HepG2 (cell line): ENCODE results near the gene LPIN3. TPM values are rescaled to one million over a fixed set of nuclear protein-coding genes. Genes with fewer than 3 reads are reported as not detected.

ENCODE experiments used
- KDM4B ChIP-seq: sonication (generic); formaldehyde crosslinking; IDR thresholded peaks from 2 replicates; pipeline ENCODE4 v1.4.0; 2020; ENCODE audit warnings: missing genetic modification reagents
- MTA1 ChIP-seq: sonication (generic); formaldehyde crosslinking; IDR thresholded peaks from 2 replicates; pipeline ENCODE4 v1.4.0; 2020; ENCODE audit warnings: missing genetic modification reagents, mild to moderate bottlenecking, borderline replicate concordance
- PPARG ChIP-seq: conservative IDR thresholded peaks from 2 replicates; pipeline ENCODE4 v1.6.1; 2016; ENCODE audit warnings: missing biosample characterization, missing genetic modification reagents
- RAD21 ChIP-seq: fragments of 450-650 bp; formaldehyde crosslinking; IDR thresholded peaks from 2 replicates; pipeline ENCODE4 v1.5.0; 2020; ENCODE audit warnings: mild to moderate bottlenecking
- RFXAP ChIP-seq: sonication (generic); formaldehyde crosslinking; IDR thresholded peaks from 2 replicates; pipeline ENCODE4 v1.4.0; 2020; ENCODE audit warnings: missing genetic modification reagents, borderline replicate concordance
- TCF7L2 ChIP-seq: IDR thresholded peaks from 2 replicates; pipeline ENCODE4 v1.6.1; 2011; ENCODE audit warnings: mild to moderate bottlenecking, low read depth, low read length, moderate library complexity
- ZBTB25 ChIP-seq: IDR thresholded peaks from 2 replicates; pipeline ENCODE4 v1.6.1; 2018; ENCODE audit warnings: missing genetic modification reagents
- ZEB1 ChIP-seq: IDR thresholded peaks from 2 replicates; pipeline ENCODE4 v1.6.1; 2012; ENCODE audit warnings: mild to moderate bottlenecking, low read depth, inconsistent platforms; ENCODE audit not compliant: insufficient replicate concordance
- ZFAT ChIP-seq: sonication (generic); formaldehyde crosslinking; conservative IDR thresholded peaks from 2 replicates; pipeline ENCODE4 v1.8.1; 2023; ENCODE audit warnings: missing genetic modification reagents, inconsistent platforms
- ZMYM2 ChIP-seq: sonication (generic); formaldehyde crosslinking; IDR thresholded peaks from 2 replicates; pipeline ENCODE4 v1.8.0; 2022; ENCODE audit warnings: mild to moderate bottlenecking, missing genetic modification reagents
- ZNF138 ChIP-seq: sonication (generic); formaldehyde crosslinking; IDR thresholded peaks from 2 replicates; pipeline ENCODE4 v1.5.0; 2020; ENCODE audit warnings: mild to moderate bottlenecking, low read depth, missing genetic modification reagents
- ZNF496 ChIP-seq: sonication (generic); formaldehyde crosslinking; IDR thresholded peaks from 2 replicates; pipeline ENCODE4 v1.8.1; 2023; ENCODE audit warnings: mild to moderate bottlenecking, moderate library complexity, missing genetic modification reagents; ENCODE audit not compliant: insufficient replicate concordance
- ZNF644 ChIP-seq: IDR thresholded peaks from 2 replicates; pipeline ENCODE4 v1.6.1; 2016; ENCODE audit warnings: low read depth
- polyA plus RNA-seq, 8 experiments: library from polyadenylated mRNA; depleted of rRNA in 3 of 8; stranded (reverse) in 7 of 8; unstranded in 1 of 8; fragments of >200 nt; fragmentation: Illumina TruSeq in 4 of 8; extraction: Trizol in 4 of 8; gene quantifications; 2 replicates each; pipeline versions ENCODE4 v1.2.1 to v1.2.3, GENCODE V29; 2011 to 2016; ENCODE audit warnings: low read depth in 4 of 8, missing spikeins in 1 of 8, mixed read lengths in 1 of 8; ENCODE audit not compliant: insufficient read depth in 1 of 8
- total RNA-seq, 5 experiments: library from RNA; depleted of rRNA; stranded (reverse); fragments of >200 nt; fragmentation: Illumina TruSeq; extraction: Trizol; gene quantifications; 2 replicates each; pipeline ENCODE4 v1.2.3, GENCODE V29; 2016; ENCODE audit warnings: low read depth in 1 of 5
- TF ChIP-seq, protein P1 (sequence below): sonication (generic); formaldehyde crosslinking; IDR thresholded peaks from 2 replicates; pipeline ENCODE4 v1.8.0; 2022; ENCODE audit warnings: missing genetic modification reagents, low read depth, mild to moderate bottlenecking, borderline replicate concordance
- TF ChIP-seq, protein P2 (sequence below): sonication (generic); formaldehyde crosslinking; IDR thresholded peaks from 2 replicates; pipeline ENCODE4 v1.5.1; 2020; ENCODE audit warnings: missing genetic modification reagents, mild to moderate bottlenecking, borderline replicate concordance
- TF ChIP-seq, protein P3 (sequence below): sonication (generic); formaldehyde crosslinking; IDR thresholded peaks from 2 replicates; pipeline ENCODE4 v1.5.1; 2020; ENCODE audit warnings: missing genetic modification reagents, mild to moderate bottlenecking, borderline replicate concordance
- TF ChIP-seq, protein P4 (sequence below): sonication (generic); formaldehyde crosslinking; IDR thresholded peaks from 2 replicates; pipeline ENCODE4 v1.4.0; 2020; ENCODE audit warnings: missing genetic modification reagents
- TF ChIP-seq, protein P5 (sequence below): sonication (generic); formaldehyde crosslinking; IDR thresholded peaks from 2 replicates; pipeline ENCODE4 v1.4.0; 2020; ENCODE audit warnings: missing genetic modification reagents

LPIN3 gene
- total and polyA plus RNA-seq, 2 of the 13 experiments (the other 11 are each of a cell fraction or from before 2014, with no cell fraction given) = 14.2 to 28.6 TPM

GRCh38 chr20:41340327-41341055, at the start of gene LPIN3 (continued):
- TF ChIP-seq RFXAP (CRISPR knock-in tag) = no peak; the same call in 1 of the 2 replicates
- TF ChIP-seq ZNF138 (CRISPR knock-in tag) = no peak; the same call in 1 of the 2 replicates
- peak; percentile 80 for TF ChIP-seq ZEB1
- TF ChIP-seq MTA1 (CRISPR knock-in tag) = no peak
- 0 out of 2 replicates have a peak, but pooled peaks have one; percentile 43 for TF ChIP-seq ZBTB25
- TF ChIP-seq, protein P1, sequence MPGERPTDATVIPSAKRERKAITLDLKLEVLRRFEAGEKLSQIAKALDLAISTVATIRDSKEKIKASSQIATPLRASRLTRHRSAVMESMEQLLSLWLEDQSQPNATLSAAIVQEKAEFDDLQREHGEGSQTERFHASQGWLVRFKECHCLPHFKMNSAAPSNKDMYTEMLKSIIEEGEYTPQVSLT (CRISPR knock-in tag) = no peak
- TF ChIP-seq, protein P2, sequence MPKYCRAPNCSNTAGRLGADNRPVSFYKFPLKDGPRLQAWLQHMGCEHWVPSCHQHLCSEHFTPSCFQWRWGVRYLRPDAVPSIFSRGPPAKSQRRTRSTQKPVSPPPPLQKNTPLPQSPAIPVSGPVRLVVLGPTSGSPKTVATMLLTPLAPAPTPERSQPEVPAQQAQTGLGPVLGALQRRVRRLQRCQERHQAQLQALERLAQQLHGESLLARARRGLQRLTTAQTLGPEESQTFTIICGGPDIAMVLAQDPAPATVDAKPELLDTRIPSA (CRISPR knock-in tag) = no peak
- TF ChIP-seq PPARG (CRISPR knock-in tag) = peak; percentile 1; the same call in 1 of the 2 replicates
- TF ChIP-seq ZFAT = no peak
- no peak for TF ChIP-seq KDM4B (CRISPR knock-in tag)
- TF ChIP-seq, protein P3, sequence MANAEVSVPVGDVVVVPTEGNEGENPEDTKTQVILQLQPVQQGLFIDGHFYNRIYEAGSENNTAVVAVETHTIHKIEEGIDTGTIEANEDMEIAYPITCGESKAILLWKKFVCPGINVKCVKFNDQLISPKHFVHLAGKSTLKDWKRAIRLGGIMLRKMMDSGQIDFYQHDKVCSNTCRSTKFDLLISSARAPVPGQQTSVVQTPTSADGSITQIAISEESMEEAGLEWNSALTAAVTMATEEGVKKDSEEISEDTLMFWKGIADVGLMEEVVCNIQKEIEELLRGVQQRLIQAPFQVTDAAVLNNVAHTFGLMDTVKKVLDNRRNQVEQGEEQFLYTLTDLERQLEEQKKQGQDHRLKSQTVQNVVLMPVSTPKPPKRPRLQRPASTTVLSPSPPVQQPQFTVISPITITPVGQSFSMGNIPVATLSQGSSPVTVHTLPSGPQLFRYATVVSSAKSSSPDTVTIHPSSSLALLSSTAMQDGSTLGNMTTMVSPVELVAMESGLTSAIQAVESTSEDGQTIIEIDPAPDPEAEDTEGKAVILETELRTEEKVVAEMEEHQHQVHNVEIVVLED (CRISPR knock-in tag) = peak; percentile 44; the same call in 1 of the 2 replicates
- TF ChIP-seq TCF7L2 = no peak
- no peak for TF ChIP-seq ZNF496 (CRISPR knock-in tag)
- TF ChIP-seq, protein P4, sequence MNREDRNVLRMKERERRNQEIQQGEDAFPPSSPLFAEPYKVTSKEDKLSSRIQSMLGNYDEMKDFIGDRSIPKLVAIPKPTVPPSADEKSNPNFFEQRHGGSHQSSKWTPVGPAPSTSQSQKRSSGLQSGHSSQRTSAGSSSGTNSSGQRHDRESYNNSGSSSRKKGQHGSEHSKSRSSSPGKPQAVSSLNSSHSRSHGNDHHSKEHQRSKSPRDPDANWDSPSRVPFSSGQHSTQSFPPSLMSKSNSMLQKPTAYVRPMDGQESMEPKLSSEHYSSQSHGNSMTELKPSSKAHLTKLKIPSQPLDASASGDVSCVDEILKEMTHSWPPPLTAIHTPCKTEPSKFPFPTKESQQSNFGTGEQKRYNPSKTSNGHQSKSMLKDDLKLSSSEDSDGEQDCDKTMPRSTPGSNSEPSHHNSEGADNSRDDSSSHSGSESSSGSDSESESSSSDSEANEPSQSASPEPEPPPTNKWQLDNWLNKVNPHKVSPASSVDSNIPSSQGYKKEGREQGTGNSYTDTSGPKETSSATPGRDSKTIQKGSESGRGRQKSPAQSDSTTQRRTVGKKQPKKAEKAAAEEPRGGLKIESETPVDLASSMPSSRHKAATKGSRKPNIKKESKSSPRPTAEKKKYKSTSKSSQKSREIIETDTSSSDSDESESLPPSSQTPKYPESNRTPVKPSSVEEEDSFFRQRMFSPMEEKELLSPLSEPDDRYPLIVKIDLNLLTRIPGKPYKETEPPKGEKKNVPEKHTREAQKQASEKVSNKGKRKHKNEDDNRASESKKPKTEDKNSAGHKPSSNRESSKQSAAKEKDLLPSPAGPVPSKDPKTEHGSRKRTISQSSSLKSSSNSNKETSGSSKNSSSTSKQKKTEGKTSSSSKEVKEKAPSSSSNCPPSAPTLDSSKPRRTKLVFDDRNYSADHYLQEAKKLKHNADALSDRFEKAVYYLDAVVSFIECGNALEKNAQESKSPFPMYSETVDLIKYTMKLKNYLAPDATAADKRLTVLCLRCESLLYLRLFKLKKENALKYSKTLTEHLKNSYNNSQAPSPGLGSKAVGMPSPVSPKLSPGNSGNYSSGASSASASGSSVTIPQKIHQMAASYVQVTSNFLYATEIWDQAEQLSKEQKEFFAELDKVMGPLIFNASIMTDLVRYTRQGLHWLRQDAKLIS = no peak
- TF ChIP-seq, protein P5, sequence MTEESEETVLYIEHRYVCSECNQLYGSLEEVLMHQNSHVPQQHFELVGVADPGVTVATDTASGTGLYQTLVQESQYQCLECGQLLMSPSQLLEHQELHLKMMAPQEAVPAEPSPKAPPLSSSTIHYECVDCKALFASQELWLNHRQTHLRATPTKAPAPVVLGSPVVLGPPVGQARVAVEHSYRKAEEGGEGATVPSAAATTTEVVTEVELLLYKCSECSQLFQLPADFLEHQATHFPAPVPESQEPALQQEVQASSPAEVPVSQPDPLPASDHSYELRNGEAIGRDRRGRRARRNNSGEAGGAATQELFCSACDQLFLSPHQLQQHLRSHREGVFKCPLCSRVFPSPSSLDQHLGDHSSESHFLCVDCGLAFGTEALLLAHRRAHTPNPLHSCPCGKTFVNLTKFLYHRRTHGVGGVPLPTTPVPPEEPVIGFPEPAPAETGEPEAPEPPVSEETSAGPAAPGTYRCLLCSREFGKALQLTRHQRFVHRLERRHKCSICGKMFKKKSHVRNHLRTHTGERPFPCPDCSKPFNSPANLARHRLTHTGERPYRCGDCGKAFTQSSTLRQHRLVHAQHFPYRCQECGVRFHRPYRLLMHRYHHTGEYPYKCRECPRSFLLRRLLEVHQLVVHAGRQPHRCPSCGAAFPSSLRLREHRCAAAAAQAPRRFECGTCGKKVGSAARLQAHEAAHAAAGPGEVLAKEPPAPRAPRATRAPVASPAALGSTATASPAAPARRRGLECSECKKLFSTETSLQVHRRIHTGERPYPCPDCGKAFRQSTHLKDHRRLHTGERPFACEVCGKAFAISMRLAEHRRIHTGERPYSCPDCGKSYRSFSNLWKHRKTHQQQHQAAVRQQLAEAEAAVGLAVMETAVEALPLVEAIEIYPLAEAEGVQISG (CRISPR knock-in tag) = peak; percentile 69
- peak; percentile 79 for TF ChIP-seq RAD21 (CRISPR knock-in tag)
- 0 out of 2 replicates have a peak, but pooled peaks have one; percentile 6 for TF ChIP-seq ZMYM2
- TF ChIP-seq ZNF644 = no peak
